H9 (cell line): ENCODE measurements around the gene GAREM1. TPM values are rescaled to one million over a fixed set of nuclear protein-coding genes. Genes with fewer than 3 reads are reported as not detected.
A peak's percentile ranks its signal among the peaks of the same experiment; 100 is the strongest.

Experiments
- DNase-seq: peaks from one replicate; pipeline ENCODE4 v3.0.0-alpha.2; 2017
- H2AFZ ChIP-seq: one replicate; pipeline ENCODE4 v1.6.1; 2013; ENCODE audit warnings: mild to moderate bottlenecking, low read length, control low read depth, moderate library complexity
- H2AK5ac ChIP-seq: 2 replicates; pipeline ENCODE4 v1.6.1; 2013; ENCODE audit warnings: low read length, control low read depth, mixed read lengths; ENCODE audit not compliant: insufficient read length
- H2BK120ac ChIP-seq: one replicate; pipeline ENCODE4 v1.6.1; 2013; ENCODE audit warnings: low read depth, mild to moderate bottlenecking, low read length, control low read depth, inconsistent platforms; ENCODE audit not compliant: poor library complexity, severe bottlenecking
- H2BK12ac ChIP-seq: 2 replicates; pipeline ENCODE4 v1.6.1; 2013; ENCODE audit warnings: low read length, control low read depth, mixed read lengths, low read depth; ENCODE audit not compliant: insufficient read length
- H2BK15ac ChIP-seq: 2 replicates; pipeline ENCODE4 v1.6.1; 2013; ENCODE audit warnings: low read depth, low read length, control low read depth
- H2BK20ac ChIP-seq: one replicate; pipeline ENCODE4 v1.6.1; 2013; ENCODE audit warnings: low read depth, mild to moderate bottlenecking, low read length, control low read depth, inconsistent platforms; ENCODE audit not compliant: poor library complexity, severe bottlenecking
- H2BK5ac ChIP-seq: 2 replicates; pipeline ENCODE4 v1.6.1; 2013; ENCODE audit warnings: low read length, control low read depth, mixed read lengths; ENCODE audit not compliant: insufficient read length
- H3K14ac ChIP-seq: 2 replicates; pipeline ENCODE4 v1.6.1; 2013; ENCODE audit warnings: low read length, control low read depth; ENCODE audit not compliant: insufficient read depth
- H3K18ac ChIP-seq: 2 replicates; pipeline ENCODE4 v1.6.1; 2013; ENCODE audit warnings: low read depth, mild to moderate bottlenecking, mixed read lengths, low read length, control low read depth; ENCODE audit not compliant: insufficient read length
- H3K23ac ChIP-seq: 2 replicates; pipeline ENCODE4 v1.6.1; 2013; ENCODE audit warnings: low read length, control low read depth, mixed read lengths, low read depth; ENCODE audit not compliant: insufficient read length
- H3K23me2 ChIP-seq: 2 replicates; pipeline ENCODE4 v1.6.1; 2013; ENCODE audit warnings: low read depth, mild to moderate bottlenecking, mixed read lengths, low read length, control low read depth; ENCODE audit not compliant: insufficient read length, poor library complexity, severe bottlenecking
- H3K27ac ChIP-seq: 2 replicates; pipeline ENCODE4 v1.5.1; 2013; ENCODE audit warnings: low read length, control low read depth, mixed read lengths, low read depth; ENCODE audit not compliant: insufficient read length
- H3K27me3 ChIP-seq: 2 replicates; pipeline ENCODE4 v1.6.1; 2013; ENCODE audit warnings: low read length, control low read depth, inconsistent platforms; ENCODE audit not compliant: insufficient read depth
- H3K4ac ChIP-seq: 2 replicates; pipeline ENCODE4 v1.6.1; 2013; ENCODE audit warnings: low read depth, mild to moderate bottlenecking, control low read depth, inconsistent platforms, low read length, moderate library complexity
- H3K4me1 ChIP-seq: 2 replicates; pipeline ENCODE4 v1.6.1; 2013; ENCODE audit warnings: low read length, control low read depth, inconsistent platforms; ENCODE audit not compliant: insufficient read depth
- H3K4me2 ChIP-seq: 2 replicates; pipeline ENCODE4 v1.6.1; 2013; ENCODE audit warnings: low read length, control low read depth, mixed read lengths; ENCODE audit not compliant: insufficient read length, insufficient read depth
- H3K56ac ChIP-seq: 2 replicates; pipeline ENCODE4 v1.6.1; 2013; ENCODE audit warnings: low read depth, mild to moderate bottlenecking, mixed read lengths, low read length, control low read depth; ENCODE audit not compliant: insufficient read length
- H3K79me1 ChIP-seq: 2 replicates; pipeline ENCODE4 v1.6.1; 2013; ENCODE audit warnings: low read depth, mild to moderate bottlenecking, moderate library complexity, low read length, control low read depth, inconsistent platforms; ENCODE audit not compliant: insufficient read depth, poor library complexity, severe bottlenecking
- H3K79me2 ChIP-seq: 2 replicates; pipeline ENCODE4 v1.6.1; 2013; ENCODE audit warnings: low read length, control low read depth, inconsistent platforms; ENCODE audit not compliant: insufficient read depth
- H3K9ac ChIP-seq: 2 replicates; pipeline ENCODE4 v1.6.1; 2013; ENCODE audit warnings: low read length, control low read depth, mixed read lengths; ENCODE audit not compliant: insufficient read length; ENCODE audit errors: extremely low read depth
- H3K9me3 ChIP-seq: one replicate; pipeline ENCODE4 v1.6.1; 2013; ENCODE audit warnings: low read depth, low read length, inconsistent platforms; ENCODE audit not compliant: control insufficient read depth
- H3T11ph ChIP-seq: one replicate; pipeline ENCODE4 v1.6.1; 2013; ENCODE audit warnings: mild to moderate bottlenecking, low read length, control low read depth, inconsistent platforms
- H4K20me1 ChIP-seq: one replicate; pipeline ENCODE4 v1.6.1; 2013; ENCODE audit not compliant: control insufficient read depth, insufficient read length, insufficient read depth
- H4K5ac ChIP-seq: 2 replicates; pipeline ENCODE4 v1.6.1; 2013; ENCODE audit warnings: low read depth, mild to moderate bottlenecking, mixed read lengths, low read length, control low read depth; ENCODE audit not compliant: insufficient read length
- H4K8ac ChIP-seq: replicated peaks from 2 replicates; pipeline ENCODE4 v1.6.1; 2013; ENCODE audit warnings: low read length, control low read depth, mixed read lengths, low read depth; ENCODE audit not compliant: insufficient read length
- H4K91ac ChIP-seq: 2 replicates; pipeline ENCODE4 v1.6.1; 2013; ENCODE audit warnings: low read depth, mild to moderate bottlenecking, moderate library complexity, mixed read lengths, low read length, control low read depth; ENCODE audit not compliant: insufficient read length
- H3K27ac Mint-ChIP-seq, 3 experiments: 2 replicates in 2 of 3; 3 replicates in 1 of 3; pipeline ENCODE4 v1.8.0; 2020 to 2021; ENCODE audit warnings: mixed read lengths in 3 of 3, mild to moderate bottlenecking in 1 of 3, moderate library complexity in 1 of 3
- H3K27me3 Mint-ChIP-seq: 2 replicates; pipeline ENCODE4 v1.8.0; 2021; ENCODE audit warnings: low read depth, mild to moderate bottlenecking, moderate library complexity, mixed read lengths
- H3K36me3 Mint-ChIP-seq, 3 experiments: 2 replicates in 2 of 3; 3 replicates in 1 of 3; pipeline ENCODE4 v1.8.0; 2020 to 2021; ENCODE audit warnings: low read depth in 3 of 3, mixed read lengths in 3 of 3; ENCODE audit not compliant: insufficient read depth in 1 of 3
- H3K4me1 Mint-ChIP-seq, 2 experiments: 2 replicates each; pipeline ENCODE4 v1.8.0; 2020; ENCODE audit warnings: mixed read lengths in 2 of 2
- H3K4me3 Mint-ChIP-seq, 2 experiments: 2 replicates in 1 of 2; 3 replicates in 1 of 2; pipeline ENCODE4 v1.8.0; 2020 to 2021; ENCODE audit warnings: mild to moderate bottlenecking in 2 of 2, mixed read lengths in 2 of 2, moderate library complexity in 1 of 2
- H3K9me3 Mint-ChIP-seq, 2 experiments: 2 replicates in 1 of 2; 3 replicates in 1 of 2; pipeline ENCODE4 v1.8.0; 2020; ENCODE audit warnings: mild to moderate bottlenecking in 2 of 2, mixed read lengths in 2 of 2, moderate library complexity in 1 of 2
- CTCF ChIP-seq: fragments of 200-600 bp; sonication (generic); conservative IDR thresholded peaks from 3 replicates; pipeline ENCODE4 v1.8.0; 2021; ENCODE audit warnings: antibody characterized with exemption, mild to moderate bottlenecking
- WGBS: extraction: QIAGEN DNeasy Blood & Tissue Kit; methylation state at CpG from one replicate; pipeline ENCODE4 v1.1.7; 2013; ENCODE audit warnings: missing lambda C conversion rate, low lambda C conversion rate, mixed read lengths; ENCODE audit not compliant: insufficient read length; ENCODE audit errors: extremely low coverage; 5-methylcytosine and 5-hydroxymethylcytosine counted together
- total RNA-seq: library from RNA; stranded (reverse); gene quantifications from 2 replicates; pipeline ENCODE4 v1.2.1, GENCODE V29; 2021

Gene GAREM1
- total RNA-seq, 1 experiment from 2014 or later: 4.4 TPM

- WGBS: no CpG with 5 or more reads among the region's 5 CpGs
- H3K27ac ChIP-seq: no peak overlapping the region
Measured at GRCh38 chr18:32271672-32272208, 198.9 kb downstream of the GAREM1 start.

More at GRCh38 chr18:32271672-32272208, 198.9 kb downstream of the GAREM1 start:
- no peak overlapping the region for H4K5ac ChIP-seq
- Mint-ChIP-seq H3K27ac (peak overlapping the region in 2 of 3 experiments; percentile 39 to 42; a peak in 2 of 7 replicates), H3K27me3 (no peaks in the 10 kb centered on the region), H3K36me3 (peaks cover 0 to 14% (median 6%) of the 10 kb centered on the region in 3 experiments; a peak in 6 of 7 replicates), H3K9me3 (no peaks in the 10 kb centered on the region), H3K4me1 (peaks cover 21% of the 10 kb centered on the region in 2 experiments), H3K4me3 (no peak overlapping the region)
- H3K4me2 ChIP-seq: no peak overlapping the region
- no peak overlapping the region for H2BK20ac ChIP-seq
- H3K79me2 ChIP-seq: no peaks in the 10 kb centered on the region
- H3K4ac ChIP-seq: no peak overlapping the region
- no peak overlapping the region for H3K23ac ChIP-seq
- H2AK5ac ChIP-seq: no peak overlapping the region
- H3K4me1 ChIP-seq: no peaks in the 10 kb centered on the region
- no peak overlapping the region for H2BK120ac ChIP-seq
- no peaks in the 10 kb centered on the region for H3K27me3 ChIP-seq
- no peak overlapping the region for H3T11ph ChIP-seq
- no peaks in the 10 kb centered on the region for H4K20me1 ChIP-seq
- no peak overlapping the region for H3K18ac ChIP-seq
- H4K8ac ChIP-seq: no peak overlapping the region
- no peak overlapping the region for H2BK5ac ChIP-seq
- no peak for DNase-seq
- no peaks in the 10 kb centered on the region for H3K9me3 ChIP-seq
- H3K23me2 ChIP-seq: no peaks in the 10 kb centered on the region
- H3K9ac ChIP-seq: no peak overlapping the region
- no peak overlapping the region for H4K91ac ChIP-seq
- no peak overlapping the region for H2AFZ ChIP-seq
- no peaks in the 10 kb centered on the region for H3K79me1 ChIP-seq
- H3K14ac ChIP-seq: no peak overlapping the region
- H2BK15ac ChIP-seq: no peak overlapping the region
- H3K56ac ChIP-seq: no peak overlapping the region
- peak; percentile 79 for TF ChIP-seq CTCF
- H2BK12ac ChIP-seq: no peak overlapping the region
